ENCODE results near the gene KY. TPM values are rescaled to one million over a fixed set of nuclear protein-coding genes. Genes with fewer than 3 reads are reported as not detected.

KY gene
- total RNA-seq, 4 donors from 2014 or later = 0.68 to 3.3 (median 1.8) TPM

GRCh38 chr3:134652409-134652831 is 1.6 kb upstream of the KY start:
- H3K9me3 ChIP-seq = no peaks in the 10 kb centered on the region
- H3K4me3 ChIP-seq = no peak overlapping the region
- TF ChIP-seq POLR2A (IDR thresholded peaks at IDR 0.05) (no peak), CTCF (IDR thresholded peaks at IDR 0.05 in 4 of 5, conservative IDR thresholded peaks at IDR 0.05 in 1 of 5) (no peak)
- in situ Hi-C loops (cut with MboI; ENCODE audit: low sequenced_read_pairs in 4 of 4) (no loop called here), intact Hi-C loops (cut with DNase I; ENCODE audit: low total_unique reads) (no loop called here)
- ATAC-seq (no peak), DNase-seq (no peak)
- peak overlapping the region in 3 of 4 donors; percentile 74 to 87 (median 81) for H3K27ac ChIP-seq
- H3K4me1 ChIP-seq = peaks cover 33 to 38% of the 10 kb centered on the region in 2 donors
- H3K27me3 ChIP-seq = no peaks in the 10 kb centered on the region
- no peaks in the 10 kb centered on the region for H3K36me3 ChIP-seq

- no peaks in the 10 kb centered on the region for H3K27me3 ChIP-seq
- H3K4me1 ChIP-seq = peaks cover 42 to 46% of the 10 kb centered on the region in 2 donors
- ATAC-seq (peak; percentile 77 to 79), DNase-seq (peak; percentile 74 to 86)
- peak overlapping the region; percentile 74 to 87 (median 82) for H3K27ac ChIP-seq
- intact Hi-C loops (cut with DNase I; ENCODE audit: low total_unique reads) (loop anchor here (1.0 to 2.0 kb wide), 3 partner anchors 25 to 104 kb away; no protein-coding TSS in a partner anchor), in situ Hi-C loops (cut with MboI; ENCODE audit: low sequenced_read_pairs in 4 of 4) (no loop called here)
- H3K9me3 ChIP-seq = no peaks in the 10 kb centered on the region
- H3K36me3 ChIP-seq = no peaks in the 10 kb centered on the region
- H3K4me3 ChIP-seq = peak overlapping the region; percentile 54 to 71 (median 62)
- TF ChIP-seq POLR2A (IDR thresholded peaks at IDR 0.05) (no peak), CTCF (IDR thresholded peaks at IDR 0.05 in 4 of 5, conservative IDR thresholded peaks at IDR 0.05 in 1 of 5) (no peak)
These were observed 672 bp upstream of the KY start for GRCh38 chr3:134651347-134652041.

- Histone ChIP-seq H3K9me3 (no peaks in the 10 kb centered on the region), H3K4me1 (peaks cover 65 to 67% of the 10 kb centered on the region in 2 donors), H3K27ac (no peak overlapping the region), H3K36me3 (no peaks in the 10 kb centered on the region), H3K4me3 (no peak overlapping the region), H3K27me3 (no peaks in the 10 kb centered on the region)
- in situ Hi-C loops (cut with MboI; ENCODE audit: low sequenced_read_pairs in 4 of 4) = no loop called here
- ATAC-seq (no peak), DNase-seq (no peak)
- TF ChIP-seq CTCF (IDR thresholded peaks at IDR 0.05 in 4 of 5, conservative IDR thresholded peaks at IDR 0.05 in 1 of 5) = no peak
- TF ChIP-seq POLR2A (IDR thresholded peaks at IDR 0.05) = no peak
- intact Hi-C loops (cut with DNase I; ENCODE audit: low total_unique reads) = loop anchor here (10.0 kb wide), 1 partner anchor 496 kb away; no protein-coding TSS in a partner anchor
These were observed 1.6 kb downstream of the KY start for GRCh38 chr3:134649106-134649705.

GRCh38 chr3:134647902-134648760 is 2.7 kb downstream of the KY start:
- Histone ChIP-seq H3K4me3 (no peak overlapping the region), H3K27me3 (no peaks in the 10 kb centered on the region), H3K4me1 (peaks cover 66 to 74% of the 10 kb centered on the region in 2 donors), H3K9me3 (no peaks in the 10 kb centered on the region), H3K27ac (peak overlapping the region; percentile 39 to 78 (median 68)), H3K36me3 (no peaks in the 10 kb centered on the region)
- ATAC-seq (peak; percentile 63 to 67), DNase-seq (peak; percentile 82 to 90)
- intact Hi-C loops (cut with DNase I; ENCODE audit: low total_unique reads) (loop anchor here (10.0 kb wide), 1 partner anchor 497 kb away; no protein-coding TSS in a partner anchor), in situ Hi-C loops (cut with MboI; ENCODE audit: low sequenced_read_pairs in 4 of 4) (no loop called here)
- TF ChIP-seq CTCF (IDR thresholded peaks at IDR 0.05 in 4 of 5, conservative IDR thresholded peaks at IDR 0.05 in 1 of 5) (no peak), POLR2A (IDR thresholded peaks at IDR 0.05) (no peak)

Data from gastrocnemius medialis (tissue), 4 donors.